Non-pigmented ciliary epithelial cell (primary cell): ENCODE data around the gene AFDN.
"Not testable (repeated sequence)": the region's sequence is repeated elsewhere in the genome, so short reads cannot be mapped to it uniquely, and the experiment has no call there.

Experiments
- DNase-seq: peaks from one replicate; pipeline ENCODE4 v3.0.0-alpha.2; 2010; ENCODE audit warnings: low read depth

The AFDN gene

GRCh38 chr6:167951781-167952511 lies 125.2 kb downstream of the AFDN start:
- DNase-seq: no peak

- DNase-seq: no peak
These were observed 125.8 kb downstream of the AFDN start for GRCh38 chr6:167952512-167952859.

GRCh38 chr6:167953551-167953950 lies 126.8 kb downstream of the AFDN start:
- no peak for DNase-seq

- no peak for DNase-seq
These were observed 127.4 kb downstream of the AFDN start for GRCh38 chr6:167954151-167954550.

- no peak for DNase-seq
These were observed 129.8 kb downstream of the AFDN start for GRCh38 chr6:167956491-167956890.

- DNase-seq: no peak
These were observed 130.3 kb downstream of the AFDN start for GRCh38 chr6:167956983-167957492.

GRCh38 chr6:167957626-167958025 lies 130.9 kb downstream of the AFDN start:
- no peak for DNase-seq

GRCh38 chr6:167960579-167960978 lies 133.9 kb downstream of the AFDN start:
- DNase-seq: no peak

- no peak for DNase-seq
These were observed 136.0 kb downstream of the AFDN start for GRCh38 chr6:167962711-167963110.

- DNase-seq: no peak
These were observed 136.9 kb downstream of the AFDN start for GRCh38 chr6:167963589-167964057.

GRCh38 chr6:167965592-167966539 lies 139.2 kb downstream of the AFDN start:
- DNase-seq: no peak

- no peak for DNase-seq
These were observed 139.8 kb downstream of the AFDN start for GRCh38 chr6:167966540-167966905.

GRCh38 chr6:167968091-167968490 lies 141.4 kb downstream of the AFDN start:
- no peak for DNase-seq

- no peak for DNase-seq
These were observed 143.5 kb downstream of the AFDN start for GRCh38 chr6:167970230-167970629.

- DNase-seq: no peak
These were observed 145.5 kb downstream of the AFDN start for GRCh38 chr6:167972193-167972592.

GRCh38 chr6:167973148-167973885 lies 146.6 kb downstream of the AFDN start:
- DNase-seq: no peak

GRCh38 chr6:167974640-167975344 lies 148.1 kb downstream of the AFDN start:
- no peak for DNase-seq

GRCh38 chr6:167975458-167975857 lies 148.7 kb downstream of the AFDN start:
- no peak for DNase-seq

- DNase-seq: not testable (repeated sequence)
These were observed 149.5 kb downstream of the AFDN start for GRCh38 chr6:167976116-167976657.

- no peak for DNase-seq
These were observed 150.0 kb downstream of the AFDN start for GRCh38 chr6:167976708-167977107.

GRCh38 chr6:167977717-167978467 lies 151.2 kb downstream of the AFDN start:
- no peak for DNase-seq
